Karpas-422 (cell line): ENCODE measurements around the gene FOXO6. TPM values are rescaled to one million over a fixed set of nuclear protein-coding genes. Genes with fewer than 3 reads are reported as not detected.
A peak's percentile ranks its signal among the peaks of the same experiment; 100 is the strongest.

Source experiments
- DNase-seq: peaks from one replicate; pipeline ENCODE4 v3.0.0-alpha.2; 2015
- H2AFZ ChIP-seq: fragments of 200-600 bp; sonication (generic); 2 replicates; pipeline ENCODE4 v1.6.1; 2014; ENCODE audit warnings: antibody characterized with exemption, low read length, mixed read lengths
- H3K27ac ChIP-seq: fragments of 200-600 bp; sonication (generic); 2 replicates; pipeline ENCODE4 v1.5.1; 2014; ENCODE audit warnings: mild to moderate bottlenecking, low read length, moderate library complexity
- H3K27me3 ChIP-seq: fragments of 200-600 bp; sonication (generic); 2 replicates; pipeline ENCODE4 v1.6.1; 2014; ENCODE audit warnings: low read length, mixed read lengths
- H3K36me3 ChIP-seq: fragments of 200-600 bp; sonication (generic); 2 replicates; pipeline ENCODE4 v1.6.1; 2014; ENCODE audit warnings: low read length, mixed read lengths; ENCODE audit not compliant: insufficient read depth
- H3K4me1 ChIP-seq: fragments of 200-600 bp; sonication (generic); 2 replicates; pipeline ENCODE4 v1.6.1; 2014; ENCODE audit warnings: mild to moderate bottlenecking, low read length, mixed read lengths
- H3K4me2 ChIP-seq: fragments of 200-600 bp; sonication (generic); 2 replicates; pipeline ENCODE4 v1.6.1; 2014; ENCODE audit warnings: low read length, low read depth, mild to moderate bottlenecking; ENCODE audit not compliant: poor library complexity, severe bottlenecking
- H3K4me3 ChIP-seq: fragments of 200-600 bp; sonication (generic); 2 replicates; pipeline ENCODE4 v1.5.1; 2014; ENCODE audit warnings: mild to moderate bottlenecking, antibody characterized with exemption, low read length, mixed read lengths
- H3K79me2 ChIP-seq: fragments of 200-600 bp; sonication (generic); 2 replicates; pipeline ENCODE4 v1.6.1; 2014; ENCODE audit warnings: mild to moderate bottlenecking, low read length, mixed read lengths
- H3K9ac ChIP-seq: fragments of 200-600 bp; sonication (generic); 2 replicates; pipeline ENCODE4 v1.6.0; 2014; ENCODE audit warnings: low read length
- H3K9me2 ChIP-seq: fragments of 200-600 bp; sonication (generic), shearing (Covaris generic); replicated peaks from 2 replicates; pipeline ENCODE4 v1.6.0; 2014; ENCODE audit warnings: mild to moderate bottlenecking, low read length, moderate library complexity; ENCODE audit not compliant: insufficient read depth
- H3K9me3 ChIP-seq: fragments of 300-700, 200-600 bp; sonication (generic); 2 replicates; pipeline ENCODE4 v1.6.1; 2014; ENCODE audit warnings: low read length, mixed read lengths
- H4K20me1 ChIP-seq: fragments of 200-600 bp; sonication (generic); 2 replicates; pipeline ENCODE4 v1.6.1; 2014; ENCODE audit warnings: mild to moderate bottlenecking, antibody characterized with exemption, low read length, low read depth; ENCODE audit not compliant: insufficient read depth
- total RNA-seq: library from RNA; depleted of rRNA; stranded (reverse); fragments of >200 nt; shearing (Covaris generic); gene quantifications from 2 replicates; pipeline ENCODE4 v1.2.3, GENCODE V29; 2014; ENCODE audit warnings: low replicate concordance

FOXO6 gene
- total RNA-seq, 1 experiment from 2014 or later: not detected

DNA sequence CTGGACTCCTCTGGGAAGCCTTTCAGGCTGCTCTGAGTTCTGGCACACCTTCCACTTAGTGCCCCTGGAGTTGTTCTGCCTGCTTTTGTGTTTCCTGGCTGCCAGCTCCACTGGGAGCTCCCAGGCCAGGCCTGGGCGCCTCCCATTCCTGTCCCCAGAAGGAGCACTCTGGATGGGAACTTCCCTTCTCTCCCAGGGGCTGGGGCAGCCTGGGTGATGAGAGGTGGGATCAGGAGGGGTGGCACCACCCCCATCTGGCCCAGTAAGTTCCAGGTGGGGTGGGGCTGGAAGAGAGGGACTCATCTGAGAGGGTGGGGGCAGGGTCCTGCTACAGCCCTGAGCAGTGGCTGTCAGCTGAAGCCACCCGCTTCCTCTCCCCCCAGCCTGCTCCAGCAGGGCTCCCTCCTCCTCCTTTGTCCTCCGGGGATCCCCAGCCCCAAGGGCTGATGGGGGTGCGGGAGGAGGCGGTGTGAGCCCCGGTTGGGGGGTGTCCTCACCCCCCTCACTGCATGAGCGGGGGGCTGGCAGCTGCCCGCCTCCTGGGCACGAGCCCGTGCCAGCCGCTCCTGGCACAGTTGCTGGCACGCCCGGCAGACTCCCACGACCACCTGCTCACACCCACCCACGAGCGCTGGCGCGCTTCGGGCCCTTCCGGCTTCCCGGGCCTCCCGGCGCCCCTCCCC lies 4.7 kb downstream of the FOXO6 start:
- Histone ChIP-seq H3K79me2 (no peaks in the 10 kb centered on the region), H3K27ac (no peak overlapping the region), H4K20me1 (no peaks in the 10 kb centered on the region), H3K9me2 (no peaks in the 10 kb centered on the region), H3K4me3 (peak overlapping the region; percentile 25; the same call in 1 of the 2 replicates), H3K36me3 (no peaks in the 10 kb centered on the region), H3K4me2 (peak overlapping the region; percentile 41), H3K4me1 (peaks cover 29% of the 10 kb centered on the region), H2AFZ (no peak overlapping the region), H3K9ac (peak overlapping the region; percentile 51), H3K9me3 (no peaks in the 10 kb centered on the region), H3K27me3 (no peaks in the 10 kb centered on the region)
- no peak for DNase-seq

GRCh38 chr1:41366455-41367287 lies 5.4 kb downstream of the FOXO6 start:
- DNase-seq: peak; percentile 58
- no peaks in the 10 kb centered on the region for H3K9me3 ChIP-seq
- H3K9me2 ChIP-seq: no peaks in the 10 kb centered on the region
- no peaks in the 10 kb centered on the region for H3K27me3 ChIP-seq
- H3K36me3 ChIP-seq: no peaks in the 10 kb centered on the region
- H4K20me1 ChIP-seq: peaks cover 5% of the 10 kb centered on the region; the same call in 1 of the 2 replicates
- peak overlapping the region; percentile 25; the same call in 1 of the 2 replicates for H3K4me3 ChIP-seq
- no peak overlapping the region for H2AFZ ChIP-seq
- peak overlapping the region; percentile 42 for H3K9ac ChIP-seq
- H3K27ac ChIP-seq: no peak overlapping the region
- H3K4me2 ChIP-seq: peak overlapping the region; percentile 41
- peaks cover 29% of the 10 kb centered on the region for H3K4me1 ChIP-seq
- no peaks in the 10 kb centered on the region for H3K79me2 ChIP-seq

- Histone ChIP-seq H3K27ac (no peak overlapping the region), H3K4me1 (peaks cover 29% of the 10 kb centered on the region), H3K36me3 (no peaks in the 10 kb centered on the region), H2AFZ (no peak overlapping the region), H4K20me1 (peaks cover 10% of the 10 kb centered on the region; the same call in 1 of the 2 replicates), H3K9me3 (no peaks in the 10 kb centered on the region), H3K4me3 (peak overlapping the region; percentile 25; the same call in 1 of the 2 replicates), H3K27me3 (no peaks in the 10 kb centered on the region), H3K4me2 (peak overlapping the region; percentile 41), H3K79me2 (no peaks in the 10 kb centered on the region), H3K9me2 (no peaks in the 10 kb centered on the region), H3K9ac (no peak overlapping the region)
- DNase-seq: no peak
Measured at GRCh38 chr1:41367288-41367642, 6.0 kb downstream of the FOXO6 start.

DNA sequence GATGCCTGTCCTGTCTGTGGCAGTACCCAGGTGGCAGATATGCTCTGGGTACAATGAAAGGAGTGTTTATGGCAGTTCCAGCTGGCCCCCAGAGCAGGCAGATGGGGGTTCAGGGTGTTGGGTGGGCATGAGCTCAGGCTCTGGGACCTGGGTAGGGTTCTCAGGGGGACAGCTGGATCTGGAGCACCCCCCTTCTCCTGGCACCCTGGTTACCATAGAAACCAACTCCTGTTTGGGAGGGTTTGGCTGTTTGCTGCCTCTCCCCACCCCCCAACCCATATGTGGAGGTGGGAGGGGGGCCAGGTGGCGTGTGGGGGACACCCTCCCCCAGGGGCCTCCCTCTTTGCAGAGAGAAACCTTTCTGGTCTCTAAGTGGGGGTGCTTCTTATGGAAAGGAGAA lies 7.1 kb downstream of the FOXO6 start:
- Histone ChIP-seq H2AFZ (no peak overlapping the region), H3K27me3 (no peaks in the 10 kb centered on the region), H3K36me3 (no peaks in the 10 kb centered on the region), H3K79me2 (no peaks in the 10 kb centered on the region), H3K9ac (no peak overlapping the region), H3K9me2 (no peaks in the 10 kb centered on the region), H4K20me1 (peaks cover 10% of the 10 kb centered on the region; the same call in 1 of the 2 replicates), H3K9me3 (no peaks in the 10 kb centered on the region), H3K4me1 (peaks cover 37% of the 10 kb centered on the region), H3K27ac (no peak overlapping the region), H3K4me2 (no peak overlapping the region), H3K4me3 (no peak overlapping the region)
- no peak for DNase-seq

DNA sequence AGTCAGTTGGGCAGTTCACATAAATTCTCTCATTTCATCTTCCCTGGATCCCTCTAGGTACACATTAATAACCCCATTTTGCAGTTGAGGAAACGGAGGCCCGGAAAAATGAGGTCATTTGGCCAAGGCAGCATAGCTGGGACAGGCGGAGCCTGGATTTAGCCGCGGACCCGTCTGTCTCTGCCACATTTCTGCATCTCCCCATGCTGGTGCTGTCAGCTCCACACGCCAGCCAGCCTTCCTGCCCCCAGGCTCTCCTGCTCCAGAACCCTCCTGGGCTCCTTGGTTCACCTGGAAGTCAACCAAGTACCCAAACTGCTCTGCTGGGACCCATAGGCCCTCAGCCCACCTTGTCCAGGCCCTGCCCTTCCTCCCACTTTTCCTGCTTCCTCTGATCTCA lies 7.6 kb downstream of the FOXO6 start:
- Histone ChIP-seq H3K4me3 (no peak overlapping the region), H3K27ac (no peak overlapping the region), H4K20me1 (peaks cover 10% of the 10 kb centered on the region; the same call in 1 of the 2 replicates), H3K4me1 (peaks cover 37% of the 10 kb centered on the region), H3K79me2 (no peaks in the 10 kb centered on the region), H2AFZ (no peak overlapping the region), H3K9ac (no peak overlapping the region), H3K9me2 (no peaks in the 10 kb centered on the region), H3K36me3 (no peaks in the 10 kb centered on the region), H3K9me3 (no peaks in the 10 kb centered on the region), H3K4me2 (no peak overlapping the region), H3K27me3 (no peaks in the 10 kb centered on the region)
- DNase-seq: no peak

GRCh38 chr1:41369531-41369930 lies 8.3 kb downstream of the FOXO6 start:
- no peak overlapping the region for H3K9ac ChIP-seq
- no peaks in the 10 kb centered on the region for H3K27me3 ChIP-seq
- no peaks in the 10 kb centered on the region for H3K79me2 ChIP-seq
- no peak overlapping the region for H3K27ac ChIP-seq
- H3K4me2 ChIP-seq: no peak overlapping the region
- H2AFZ ChIP-seq: no peak overlapping the region
- H4K20me1 ChIP-seq: peaks cover 10% of the 10 kb centered on the region; the same call in 1 of the 2 replicates
- H3K9me3 ChIP-seq: no peaks in the 10 kb centered on the region
- DNase-seq: no peak
- H3K36me3 ChIP-seq: no peaks in the 10 kb centered on the region
- H3K4me3 ChIP-seq: no peak overlapping the region
- H3K9me2 ChIP-seq: no peaks in the 10 kb centered on the region
- H3K4me1 ChIP-seq: peaks cover 37% of the 10 kb centered on the region

GRCh38 chr1:41370225-41370624 lies 9.0 kb downstream of the FOXO6 start:
- H3K4me2 ChIP-seq: no peak overlapping the region
- no peaks in the 10 kb centered on the region for H3K9me2 ChIP-seq
- no peaks in the 10 kb centered on the region for H3K27me3 ChIP-seq
- H3K36me3 ChIP-seq: no peaks in the 10 kb centered on the region
- no peak overlapping the region for H2AFZ ChIP-seq
- no peaks in the 10 kb centered on the region for H3K79me2 ChIP-seq
- H4K20me1 ChIP-seq: peaks cover 10% of the 10 kb centered on the region; the same call in 1 of the 2 replicates
- H3K4me3 ChIP-seq: no peak overlapping the region
- DNase-seq: no peak
- peaks cover 37% of the 10 kb centered on the region for H3K4me1 ChIP-seq
- no peak overlapping the region for H3K27ac ChIP-seq
- H3K9ac ChIP-seq: no peak overlapping the region
- H3K9me3 ChIP-seq: no peaks in the 10 kb centered on the region

GRCh38 chr1:41370756-41371420 lies 9.7 kb downstream of the FOXO6 start:
- Histone ChIP-seq H3K4me2 (no peak overlapping the region), H3K27ac (no peak overlapping the region), H3K79me2 (no peaks in the 10 kb centered on the region), H3K9me3 (no peaks in the 10 kb centered on the region), H3K9me2 (no peaks in the 10 kb centered on the region), H3K27me3 (no peaks in the 10 kb centered on the region), H3K9ac (no peak overlapping the region), H3K36me3 (no peaks in the 10 kb centered on the region), H3K4me3 (no peak overlapping the region), H4K20me1 (peaks cover 10% of the 10 kb centered on the region; the same call in 1 of the 2 replicates), H3K4me1 (peaks cover 34% of the 10 kb centered on the region), H2AFZ (no peak overlapping the region)
- DNase-seq: no peak
